Smooth muscle cell of the brain vasculature (primary cell): ENCODE data around the gene SYNPO.

Experiments used
- DNase-seq: peaks from one replicate; pipeline ENCODE4 v3.0.0-alpha.2; 2012; ENCODE audit warnings: low read depth, low spot score

Gene SYNPO

DNA sequence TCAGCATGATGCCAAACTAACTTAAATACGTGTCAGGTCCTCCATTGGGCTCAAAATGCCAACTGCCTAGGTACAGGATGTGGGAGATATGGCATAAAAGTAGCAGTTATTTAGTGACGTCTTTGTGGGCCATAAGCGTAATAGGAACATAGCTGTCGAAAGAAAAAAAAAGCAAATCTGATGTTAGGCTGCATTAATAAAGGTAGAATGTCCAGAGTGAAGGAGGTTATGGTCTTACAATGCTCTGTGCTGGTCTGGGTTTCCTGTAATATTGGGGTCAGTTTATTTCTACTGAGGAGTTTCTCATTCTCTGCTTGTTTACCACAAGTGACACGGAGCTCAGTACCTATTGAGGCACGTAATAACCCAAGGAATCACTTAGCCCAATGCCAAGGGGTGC lies 33.4 kb upstream of the SYNPO start:
- DNase-seq = no peak

DNA sequence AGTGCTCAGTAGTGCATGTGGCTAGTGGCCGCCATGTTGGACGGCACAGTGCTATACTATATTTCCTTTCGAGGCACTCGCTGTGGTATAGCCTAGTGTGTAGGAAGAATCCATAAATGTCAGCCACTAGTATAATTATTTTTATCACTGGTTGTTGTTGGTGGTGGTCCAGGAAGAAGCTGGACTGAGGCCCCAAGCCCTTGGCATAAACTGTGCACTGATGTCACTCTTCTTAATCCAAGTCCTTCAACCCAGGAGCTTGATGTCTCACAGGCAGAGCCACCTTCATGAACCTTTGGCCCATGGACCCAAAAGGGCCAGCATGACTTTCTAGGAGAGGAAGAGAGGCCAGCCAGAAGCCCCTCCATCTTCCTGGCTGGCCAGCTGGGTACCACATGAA lies 32.5 kb upstream of the SYNPO start:
- DNase-seq = no peak

DNA sequence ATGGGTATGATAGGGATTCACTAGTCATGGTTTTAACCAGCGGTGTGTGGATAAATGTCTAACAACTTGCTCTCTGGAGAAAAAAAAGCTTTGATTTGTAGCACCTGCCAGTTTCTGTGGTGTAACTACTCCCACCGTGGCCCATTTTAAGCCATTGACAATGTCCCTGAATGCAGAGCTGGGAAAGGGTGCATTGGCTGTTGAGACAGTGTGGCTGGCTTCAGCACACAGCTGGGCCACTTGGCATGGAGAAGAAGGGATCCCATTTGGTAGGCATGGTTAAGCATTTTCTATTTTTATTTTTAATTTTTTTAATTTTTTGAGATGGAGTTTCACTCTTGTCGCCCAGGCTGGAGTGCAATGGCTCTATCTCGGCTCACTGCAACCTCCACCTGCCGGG lies 31.5 kb upstream of the SYNPO start:
- DNase-seq = no peak

DNA sequence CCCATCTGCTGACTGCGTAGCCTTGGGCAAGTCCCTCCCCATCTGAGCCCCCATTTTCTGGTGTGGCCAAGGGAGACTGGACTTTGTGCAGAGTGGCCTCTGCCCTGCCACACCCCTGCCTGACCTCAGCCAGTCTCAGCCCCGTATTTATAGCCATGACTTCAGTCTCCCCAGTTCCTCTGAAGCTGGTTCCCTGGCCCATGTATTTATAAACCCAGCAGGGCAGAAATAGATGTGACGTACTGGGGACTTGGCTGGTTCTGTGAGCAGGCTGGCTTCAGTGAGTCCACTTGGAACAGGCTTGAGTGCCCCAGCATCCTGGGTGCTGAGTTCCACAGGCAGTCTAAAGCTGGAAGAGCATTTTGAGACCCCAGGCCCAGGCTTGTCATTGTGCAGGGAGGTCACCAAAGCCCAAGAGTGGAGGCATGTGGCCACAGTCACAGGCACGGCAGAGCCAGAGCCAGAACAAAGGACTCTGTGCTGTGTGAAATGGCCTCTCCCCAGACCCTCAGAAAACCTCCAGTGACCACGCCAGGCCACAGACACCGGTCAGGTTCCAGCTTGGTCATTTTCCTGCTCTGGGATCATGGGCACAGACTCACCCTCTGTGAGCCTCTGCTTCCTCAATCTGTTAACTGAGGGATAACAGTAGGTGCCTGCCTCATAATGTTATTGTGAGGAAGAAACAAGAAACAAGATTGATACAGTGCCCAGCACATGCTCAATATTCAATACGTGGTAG lies 30.4 kb upstream of the SYNPO start:
- no peak for DNase-seq

DNA sequence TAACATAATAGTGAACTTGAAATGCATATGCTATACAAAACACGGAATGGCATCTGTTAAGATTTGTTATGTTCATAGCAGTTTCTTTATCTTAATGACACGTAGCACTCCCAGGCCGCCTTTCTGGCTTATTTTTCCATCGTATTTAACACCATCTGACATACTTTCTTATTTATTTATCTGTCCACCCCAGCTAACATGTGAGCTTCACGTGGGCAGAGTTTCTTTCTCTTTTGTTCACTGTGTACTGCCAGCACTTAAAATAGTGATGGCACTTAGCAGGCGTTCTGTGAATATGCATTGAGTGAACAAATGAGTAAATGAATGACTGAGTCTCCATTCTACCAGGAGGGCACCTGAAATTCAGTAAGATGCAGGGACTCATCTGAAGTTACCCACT lies 29.4 kb upstream of the SYNPO start:
- no peak for DNase-seq

DNA sequence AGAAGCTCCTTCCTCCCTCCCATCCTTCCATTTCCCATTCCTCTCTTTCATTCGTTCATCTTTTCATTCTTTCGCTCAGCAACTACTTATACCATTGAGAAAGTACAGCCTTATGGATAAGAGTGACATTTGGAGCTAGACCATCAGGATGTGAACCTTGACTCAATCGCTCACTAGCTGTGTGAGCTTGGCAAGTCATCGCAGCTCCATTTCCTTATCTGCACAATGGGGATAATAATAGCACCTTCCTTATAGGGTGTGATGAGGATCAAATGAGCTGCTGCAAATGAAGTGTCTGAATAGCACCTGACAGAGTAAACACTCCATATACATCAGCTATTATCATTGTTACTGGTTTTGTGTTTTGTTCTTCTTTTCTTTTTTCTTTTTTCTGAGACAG lies 28.1 kb upstream of the SYNPO start:
- no peak for DNase-seq

DNA sequence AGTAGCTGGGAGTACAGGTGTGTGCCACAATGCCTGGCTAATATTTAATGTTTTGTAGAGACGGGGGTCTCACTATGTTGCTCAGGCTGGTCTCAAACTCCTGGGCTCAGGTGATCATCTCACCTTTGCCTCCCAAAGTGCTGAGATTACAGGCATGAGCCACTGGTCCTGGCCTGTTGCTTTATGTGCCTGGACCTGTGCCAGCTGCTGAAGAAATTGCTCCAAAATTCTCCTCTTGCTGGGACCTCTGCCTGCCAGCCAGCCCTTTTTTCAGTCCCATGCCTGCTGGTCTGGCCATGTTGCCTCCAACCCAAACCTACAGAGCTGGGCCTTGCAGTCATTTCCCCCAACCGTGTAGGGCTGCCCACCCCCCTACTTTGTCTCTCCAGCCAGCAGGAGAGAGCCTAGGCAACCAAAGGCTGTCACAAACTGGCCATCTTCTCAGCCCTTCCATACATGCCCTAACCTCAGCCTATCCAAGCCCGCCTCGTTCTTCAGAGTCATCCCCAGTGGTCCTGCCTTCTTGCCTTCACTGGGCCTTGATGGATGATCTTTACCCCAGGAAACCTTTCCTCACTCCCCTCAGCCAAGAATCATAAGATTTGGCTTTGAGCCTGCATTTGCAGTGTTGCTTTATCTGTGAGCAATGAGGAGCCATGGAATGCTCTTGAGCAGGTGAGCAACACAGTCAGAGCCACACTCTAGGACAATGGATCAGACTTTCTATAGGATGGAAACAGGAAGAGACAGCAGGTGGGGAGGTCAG lies 27.4 kb upstream of the SYNPO start:
- DNase-seq = no peak

DNA sequence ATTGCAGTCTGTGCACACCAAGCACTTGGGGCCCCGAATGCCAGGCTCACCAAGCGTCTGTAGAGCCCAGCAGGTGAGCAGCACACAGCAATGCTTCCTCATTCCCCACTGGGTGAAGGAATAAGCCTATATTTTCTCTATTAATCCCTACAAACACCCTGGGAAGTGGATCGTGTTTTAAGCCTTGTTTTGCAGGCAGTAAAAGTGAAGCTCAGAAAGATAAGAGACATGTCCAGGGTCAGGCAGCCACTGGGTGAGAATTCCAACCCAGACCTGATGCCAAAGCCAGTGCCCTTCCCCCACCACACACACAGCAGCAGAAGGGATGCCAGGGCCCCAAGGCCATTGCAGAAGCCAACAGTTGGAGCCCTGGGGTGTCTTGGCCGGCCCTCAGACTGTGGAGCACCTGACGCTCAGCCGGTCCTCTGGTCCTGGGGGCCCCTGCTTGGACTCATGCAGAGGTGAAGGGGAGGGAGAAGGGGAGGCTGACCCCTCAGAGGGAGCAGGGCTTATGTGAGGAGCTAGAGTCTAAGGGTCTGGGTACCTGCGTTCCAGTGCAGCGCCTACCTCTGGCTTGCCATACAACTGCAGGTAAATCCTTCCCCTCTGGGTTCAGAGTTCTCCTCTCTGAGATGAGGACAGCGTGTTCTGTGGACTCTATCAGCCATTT lies 26.3 kb upstream of the SYNPO start:
- DNase-seq = no peak

DNA sequence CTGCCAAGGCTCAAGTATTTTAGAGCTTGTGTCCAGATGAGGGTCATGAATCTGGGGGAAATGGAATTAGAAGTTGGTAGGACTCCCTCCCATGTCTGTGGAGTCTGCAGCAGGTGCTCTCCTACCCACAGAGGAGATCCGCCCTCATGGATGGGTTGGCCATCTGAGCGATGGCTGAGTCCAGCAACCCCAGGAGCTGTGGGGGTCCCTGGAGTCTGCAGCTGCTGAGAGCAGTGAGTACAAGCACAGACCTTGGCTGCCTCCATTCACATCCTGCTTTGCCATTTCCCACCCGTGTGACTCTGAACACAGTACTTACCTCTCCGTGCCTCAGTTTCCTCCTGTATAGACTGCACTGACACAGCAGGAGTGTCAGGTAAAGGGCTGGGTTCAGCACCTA lies 25.8 kb upstream of the SYNPO start:
- DNase-seq = no peak

DNA sequence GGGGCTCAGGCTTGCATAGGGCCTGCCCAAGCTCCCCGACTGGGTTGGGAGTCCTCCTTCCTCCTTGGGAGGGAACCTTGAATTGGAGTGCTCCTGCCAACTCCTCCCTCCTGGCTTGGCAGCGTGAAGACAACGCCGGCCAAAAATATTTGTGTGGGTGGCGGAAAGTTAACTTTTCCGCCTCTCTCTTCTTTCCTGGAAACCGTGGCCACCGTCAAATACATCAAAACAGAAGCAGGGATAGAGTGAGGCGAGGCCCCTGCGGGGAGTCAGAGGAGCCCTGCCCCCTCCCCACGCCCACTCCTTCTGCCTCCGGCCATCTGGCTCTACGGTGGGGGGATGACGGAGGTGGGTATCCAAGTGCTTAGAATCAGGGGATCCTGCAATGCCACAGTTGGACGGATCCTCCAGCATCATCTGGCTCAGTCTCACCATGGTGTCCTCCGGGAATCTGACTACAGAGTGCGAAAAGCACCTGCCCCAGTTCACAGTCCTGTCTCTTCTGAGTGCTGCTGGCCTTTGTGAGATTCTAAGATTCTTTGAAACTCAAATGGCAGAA lies 25.2 kb upstream of the SYNPO start:
- DNase-seq = no peak

DNA sequence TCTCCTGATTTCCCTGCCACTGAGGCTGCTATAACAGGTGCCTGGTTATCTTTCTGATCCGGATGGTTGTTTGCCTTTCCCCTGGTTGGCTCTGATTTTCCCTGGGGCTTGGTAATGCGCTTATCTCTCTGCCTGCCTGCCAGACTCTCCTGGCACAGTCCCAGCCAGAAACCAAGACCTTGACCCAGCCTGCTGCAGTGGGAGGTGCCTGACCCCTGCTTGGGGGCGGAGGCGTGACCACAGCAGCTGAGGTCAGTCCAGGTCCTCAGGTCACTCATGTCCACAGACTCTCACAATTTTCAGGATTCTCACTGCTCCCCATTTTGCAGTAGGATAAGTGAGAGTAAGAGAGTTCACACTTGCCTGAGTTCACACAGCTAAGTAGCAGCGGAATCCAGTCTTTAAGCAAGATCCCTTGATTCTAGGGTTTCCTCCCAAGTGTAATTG lies 24.4 kb upstream of the SYNPO start:
- DNase-seq = no peak

DNA sequence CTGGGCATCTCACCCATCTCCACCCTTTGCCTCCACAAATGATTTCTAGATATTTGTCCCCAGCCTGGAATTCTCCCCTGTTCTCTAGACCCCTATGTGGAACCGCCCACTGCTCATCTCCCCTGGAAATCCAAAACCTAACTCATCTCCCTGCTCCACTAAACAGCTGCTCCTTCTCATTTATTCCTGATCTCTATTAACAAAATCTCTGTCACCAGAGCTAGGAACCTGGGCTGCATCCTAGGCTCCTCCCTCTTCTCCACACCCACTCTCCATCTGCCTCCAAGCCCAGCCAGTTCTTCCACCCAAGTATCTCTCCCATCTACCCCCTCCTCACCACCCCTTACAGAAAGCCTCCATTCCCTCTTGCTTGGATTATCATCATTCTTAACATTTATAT lies 24.0 kb upstream of the SYNPO start:
- DNase-seq = no peak

DNA sequence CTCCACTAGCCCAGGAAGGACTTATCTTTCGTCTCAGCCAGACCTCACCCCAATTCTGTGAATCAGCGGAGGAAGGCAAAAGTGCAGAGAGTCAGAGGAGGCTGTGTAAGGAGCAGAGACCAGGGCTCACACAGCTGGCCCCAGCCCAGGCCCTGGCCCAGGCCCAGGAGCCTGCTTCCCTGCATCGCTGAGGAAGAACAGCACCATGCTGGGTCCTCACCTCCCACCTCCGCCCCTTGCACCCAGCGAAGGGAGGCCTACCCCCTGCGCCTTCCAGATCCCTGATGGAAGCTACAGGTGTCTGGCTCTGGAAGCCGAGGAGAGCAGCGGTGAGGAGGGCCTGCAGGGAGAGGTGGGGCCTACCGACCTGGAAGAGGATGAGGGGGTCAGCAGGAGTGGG lies 22.3 kb upstream of the SYNPO start:
- no peak for DNase-seq

DNA sequence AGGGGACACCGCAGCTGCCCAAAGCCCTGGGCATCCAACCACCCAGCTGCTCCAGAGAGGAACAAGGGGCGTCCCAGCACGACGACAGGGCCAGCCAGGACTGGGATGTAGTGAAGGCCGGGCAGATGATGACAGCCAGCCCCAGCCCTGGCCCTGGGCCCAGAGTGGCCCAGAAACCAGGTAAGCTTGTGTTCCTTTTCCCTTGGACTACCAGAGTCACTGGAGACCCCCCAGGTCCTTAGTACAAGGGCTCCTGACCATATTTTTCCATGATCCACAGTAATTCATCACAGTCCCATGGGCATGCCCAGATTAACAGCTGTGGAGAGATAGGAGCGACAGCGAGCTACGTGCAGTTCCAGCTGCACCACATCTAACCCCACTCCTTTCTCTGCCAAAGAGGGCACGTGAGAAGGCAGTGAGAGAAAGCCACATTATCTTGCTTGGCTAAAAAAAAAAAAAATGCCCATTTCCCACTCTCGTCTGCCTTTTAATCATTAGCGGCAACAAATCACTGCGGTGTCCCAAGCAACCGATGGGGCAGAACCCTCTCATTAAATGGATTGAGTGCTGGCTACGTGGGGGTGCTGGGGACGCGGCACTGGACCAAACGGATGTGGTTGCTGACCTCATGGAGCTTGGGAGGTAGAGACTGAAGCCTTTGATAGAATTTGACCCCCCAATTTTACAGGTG lies 21.7 kb upstream of the SYNPO start:
- no peak for DNase-seq

DNA sequence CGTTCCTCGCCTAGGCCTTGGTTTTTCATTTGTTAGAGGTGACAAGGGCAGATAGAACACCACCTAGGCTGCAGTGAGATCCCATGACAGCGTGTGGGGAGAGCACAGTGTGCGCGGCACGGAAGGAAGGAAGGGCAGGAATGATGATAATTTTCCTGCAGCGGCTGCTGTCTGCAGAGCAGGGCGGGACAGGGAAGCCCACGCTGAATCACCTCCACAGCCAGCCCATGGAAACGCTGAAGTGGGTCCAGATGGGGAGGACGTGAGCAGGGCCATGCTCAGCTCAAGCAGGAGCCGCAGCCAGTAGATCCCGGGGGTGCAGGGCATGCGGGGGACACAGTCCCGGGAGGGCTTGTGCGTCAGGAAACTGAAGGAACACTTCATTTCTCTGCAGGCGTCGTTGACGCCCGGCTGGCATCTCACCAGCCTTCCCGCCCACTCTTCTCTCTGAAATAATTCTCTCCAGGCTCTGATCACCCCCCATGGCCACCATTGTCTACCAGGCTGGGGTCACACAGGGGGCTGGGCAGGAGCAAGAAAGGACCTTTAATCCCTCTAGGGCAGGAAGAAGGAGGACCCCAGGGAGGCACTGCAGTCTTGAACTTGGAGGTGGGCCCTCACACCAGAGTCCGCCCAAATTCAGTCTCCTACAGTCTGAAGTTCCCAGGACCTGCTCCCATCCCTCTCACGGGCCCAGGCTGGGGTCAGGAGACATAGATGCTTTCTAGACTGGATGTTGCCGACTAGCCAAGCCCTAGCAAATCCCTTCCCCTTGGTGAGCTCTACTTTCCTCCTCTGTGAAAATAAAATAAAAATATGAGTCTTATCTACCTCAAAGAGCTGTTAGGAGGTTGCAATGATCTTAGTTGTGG lies 20.9 kb upstream of the SYNPO start:
- DNase-seq = no peak

DNA sequence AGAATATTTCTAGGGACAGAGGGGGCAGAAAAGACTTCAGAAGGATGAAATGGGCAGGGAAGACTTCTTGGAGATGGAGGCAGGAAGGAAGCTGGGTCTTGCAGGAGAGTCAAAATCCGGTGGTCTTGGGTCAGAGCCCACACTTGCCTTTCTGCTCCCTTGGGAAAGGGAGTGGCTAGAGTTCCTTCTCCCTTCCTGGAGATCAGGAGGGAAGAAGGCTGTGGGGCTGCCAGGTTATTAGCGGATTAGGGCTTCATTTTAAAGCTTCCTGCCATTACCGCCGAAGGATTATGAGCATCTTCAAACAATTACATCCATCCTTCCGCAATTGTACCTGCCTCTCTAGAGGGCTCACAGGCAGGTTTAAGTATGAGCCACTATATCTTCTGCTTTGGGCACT lies 19.2 kb upstream of the SYNPO start:
- no peak for DNase-seq

DNA sequence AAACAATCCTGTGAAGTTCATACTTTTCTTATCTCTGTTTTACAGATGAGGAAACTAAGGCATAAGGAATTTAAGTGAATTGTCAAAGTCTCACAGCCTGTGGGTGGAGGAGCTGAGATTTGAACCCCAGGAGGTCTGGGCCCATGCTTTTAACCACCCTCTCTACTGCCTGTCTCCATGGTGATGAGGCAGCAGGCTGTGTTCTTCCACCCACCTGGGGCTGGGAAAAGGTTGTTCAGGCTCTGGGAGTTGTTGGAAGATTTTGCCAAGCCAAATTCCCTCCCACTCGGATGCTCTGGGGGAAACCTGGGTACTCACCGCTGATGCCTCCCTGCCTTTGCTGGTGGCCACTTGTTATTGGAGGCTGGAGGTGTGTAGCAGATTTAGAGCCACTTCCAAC lies 18.3 kb upstream of the SYNPO start:
- no peak for DNase-seq

DNA sequence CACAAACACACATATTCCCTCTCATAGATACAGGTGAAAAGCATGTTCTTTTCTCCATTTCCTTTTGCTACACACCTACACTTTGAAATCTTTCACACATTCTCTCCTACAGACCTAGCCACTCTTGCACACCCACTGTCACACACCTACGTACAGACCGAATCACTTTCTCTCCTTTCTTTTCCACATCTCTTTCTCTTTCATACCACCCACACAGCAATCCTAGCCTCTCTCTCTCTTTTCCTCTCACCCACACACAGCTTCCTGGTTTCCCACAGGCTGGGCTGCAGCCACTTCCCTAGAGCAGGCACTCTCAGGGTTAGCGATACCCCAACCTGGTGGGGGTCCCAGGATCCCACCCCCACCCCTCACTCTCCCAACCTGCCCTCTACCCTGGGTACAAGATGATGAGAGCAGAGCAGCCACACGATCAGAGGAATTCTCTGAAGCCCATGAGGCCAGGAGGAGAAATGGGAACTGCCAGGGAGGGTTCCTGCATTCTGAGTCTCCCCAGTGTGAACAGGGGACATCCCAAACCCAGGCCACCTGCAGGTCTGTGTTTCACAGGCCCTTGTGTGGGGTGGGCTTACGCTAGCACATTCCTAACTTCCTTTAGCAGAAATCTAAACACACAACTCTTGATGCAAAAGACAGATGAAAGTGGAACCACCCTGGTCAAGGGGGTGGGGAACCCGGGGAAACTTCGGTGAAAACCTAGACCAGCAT lies 17.1 kb upstream of the SYNPO start:
- no peak for DNase-seq

DNA sequence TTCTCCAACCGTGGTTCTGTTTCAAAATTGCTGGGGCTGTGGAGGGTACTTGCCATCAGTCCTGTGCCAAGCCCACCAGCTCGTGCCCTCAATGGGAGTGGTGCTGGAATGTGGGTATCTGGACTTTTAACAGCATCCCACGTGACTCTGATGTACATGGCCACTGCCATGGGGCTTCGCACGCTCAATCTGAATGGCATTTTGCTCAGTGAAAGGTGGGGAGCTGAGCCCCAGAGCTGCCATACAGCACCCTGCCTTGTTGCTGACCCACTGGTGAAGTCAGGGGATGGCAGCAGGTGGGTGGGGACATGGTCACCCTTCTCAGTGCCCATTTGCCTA lies 16.6 kb upstream of the SYNPO start:
- no peak for DNase-seq
